Activated T-helper 1 cell treated with anti-CD3 and anti-CD28 coated beads, Interleukin-2, amount 50 U/mL, for 16 hours (primary cell): ENCODE results near the gene CLECL1.
"Not testable (repeated sequence)": the region's sequence is repeated elsewhere in the genome, so short reads cannot be mapped to it uniquely, and the experiment has no call there.

Experiments used
- DNase-seq, 2 donors: peaks; one replicate each; pipeline ENCODE4 v3.0.0-alpha.2; 2020; ENCODE audit warnings: low read depth in 1 of 2, low spot score in 1 of 2

The CLECL1 gene

DNA sequence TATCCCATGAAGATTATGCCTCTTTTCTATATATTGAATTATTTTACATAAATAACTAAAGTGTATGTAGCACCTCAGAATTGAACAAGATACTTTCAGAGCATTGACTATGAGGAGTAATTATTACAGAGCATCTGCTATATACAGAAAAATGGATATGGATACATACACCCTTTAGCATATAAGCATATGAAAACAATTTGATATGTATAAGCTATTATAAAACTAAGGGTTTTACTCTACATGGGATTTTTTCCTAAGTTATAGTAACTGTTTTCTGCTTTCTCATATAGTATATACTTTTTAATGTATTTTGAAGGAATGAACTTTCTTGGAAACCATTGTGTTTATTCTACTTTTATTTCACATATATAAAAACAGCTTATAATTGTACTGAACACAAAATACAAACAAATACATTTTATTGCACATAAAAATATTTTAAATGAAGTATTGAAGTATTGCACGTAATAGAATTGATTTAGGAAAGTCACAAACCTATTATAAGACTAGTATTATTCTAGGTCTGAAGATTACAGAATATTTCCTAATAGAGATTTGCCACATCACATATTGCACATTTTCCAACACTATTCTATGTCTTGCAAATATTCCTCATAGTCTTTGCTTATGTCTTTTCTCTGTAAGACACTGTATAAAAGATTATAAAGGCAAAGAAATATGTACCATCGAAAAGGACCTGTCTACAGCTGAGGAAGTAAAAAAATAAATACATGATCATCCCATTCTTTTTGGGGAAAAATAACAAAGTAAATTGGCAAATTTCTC lies 19.4 kb upstream of the CLECL1 start:
- no peak for DNase-seq

GRCh38 chr12:9751204-9752144 lies 18.6 kb upstream of the CLECL1 start:
- no peak for DNase-seq

- no peak for DNase-seq
Observed at GRCh38 chr12:9750276-9751203, 17.6 kb upstream of the CLECL1 start.

DNA sequence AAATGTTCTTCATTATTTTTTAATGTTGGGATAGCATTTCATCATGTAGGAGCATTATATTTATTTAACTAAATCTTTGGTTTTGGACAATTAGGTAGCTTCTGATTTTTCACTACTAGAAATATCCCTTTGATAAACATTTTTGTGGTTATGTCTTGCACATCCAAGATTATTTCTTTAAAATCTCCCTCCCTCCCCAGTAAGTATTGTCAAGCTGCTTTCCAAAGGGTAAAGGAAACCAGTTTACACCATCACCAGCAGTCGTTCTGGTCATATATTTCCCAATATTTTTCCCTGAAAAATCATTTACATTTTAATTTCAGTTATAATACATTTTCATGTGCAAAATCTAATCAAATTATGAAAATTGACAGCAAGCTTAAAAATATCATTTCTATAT lies 16.7 kb upstream of the CLECL1 start:
- DNase-seq = no peak

- no peak for DNase-seq
Observed at GRCh38 chr12:9745199-9745598, 12.3 kb upstream of the CLECL1 start.

GRCh38 chr12:9742661-9743060 lies 9.8 kb upstream of the CLECL1 start:
- no peak for DNase-seq

DNA sequence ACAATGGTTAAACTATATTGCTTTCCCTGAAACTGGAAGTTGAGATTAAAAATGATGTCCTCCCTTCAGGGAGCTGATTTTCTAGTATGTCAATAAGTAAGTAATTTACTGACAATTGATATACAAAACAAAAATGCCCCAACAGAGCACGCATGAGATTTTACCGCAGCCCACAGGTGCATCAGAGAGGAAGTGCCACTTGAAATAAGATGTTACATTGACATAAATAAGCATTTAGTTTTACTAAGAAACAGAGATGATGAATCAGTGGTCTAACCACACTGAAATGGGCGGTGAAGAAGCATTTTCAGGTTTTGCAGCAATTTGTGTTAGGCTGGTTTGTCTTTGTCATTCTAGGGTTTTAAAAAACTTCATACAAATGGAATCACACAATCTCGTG lies 8.8 kb upstream of the CLECL1 start:
- peak in 1 of 2 donors; percentile 61 for DNase-seq

DNA sequence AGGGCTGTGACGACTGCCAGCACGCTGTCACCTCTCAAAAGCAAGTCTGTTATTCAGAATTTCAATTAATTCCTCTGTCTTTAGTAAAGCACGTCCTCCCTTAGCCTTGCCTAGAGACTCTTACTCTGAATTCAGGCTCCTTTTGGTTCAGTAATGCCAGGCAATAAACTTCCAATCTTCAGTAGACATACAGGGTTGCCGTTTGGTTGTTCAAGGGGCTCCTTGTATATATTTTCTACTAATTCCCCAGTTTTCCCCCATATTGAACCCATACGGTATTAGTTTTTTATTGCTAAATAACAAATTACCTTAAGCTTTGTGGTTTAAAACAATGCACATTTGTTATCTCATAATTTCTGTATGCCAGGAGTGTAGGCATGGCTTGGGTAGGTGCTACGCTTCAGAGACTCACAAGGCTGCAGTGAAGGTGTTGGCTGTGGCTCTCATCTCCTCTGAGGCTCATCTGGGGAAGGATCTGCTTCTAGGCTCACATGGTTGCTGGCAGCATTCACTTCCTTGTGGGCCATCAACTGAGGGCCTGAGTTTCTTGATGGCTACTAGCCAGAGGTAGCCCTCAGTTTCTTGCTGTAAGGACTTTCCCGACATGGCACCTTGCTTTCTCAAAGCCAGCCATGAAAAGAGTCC lies 7.3 kb upstream of the CLECL1 start:
- DNase-seq = no peak

GRCh38 chr12:9739404-9740105 lies 6.7 kb upstream of the CLECL1 start:
- DNase-seq = not testable (repeated sequence)

GRCh38 chr12:9738905-9739304 lies 6.0 kb upstream of the CLECL1 start:
- not testable (repeated sequence) for DNase-seq

GRCh38 chr12:9736936-9737705 lies 4.2 kb upstream of the CLECL1 start:
- no peak for DNase-seq

- no peak for DNase-seq
Observed at GRCh38 chr12:9735601-9736000, 2.7 kb upstream of the CLECL1 start.

GRCh38 chr12:9731797-9732196 lies 1.1 kb downstream of the CLECL1 start:
- DNase-seq = no peak

- DNase-seq = no peak
Observed at GRCh38 chr12:9731393-9731792, 1.5 kb downstream of the CLECL1 start.

GRCh38 chr12:9730591-9730990 lies 2.3 kb downstream of the CLECL1 start:
- DNase-seq = no peak

DNA sequence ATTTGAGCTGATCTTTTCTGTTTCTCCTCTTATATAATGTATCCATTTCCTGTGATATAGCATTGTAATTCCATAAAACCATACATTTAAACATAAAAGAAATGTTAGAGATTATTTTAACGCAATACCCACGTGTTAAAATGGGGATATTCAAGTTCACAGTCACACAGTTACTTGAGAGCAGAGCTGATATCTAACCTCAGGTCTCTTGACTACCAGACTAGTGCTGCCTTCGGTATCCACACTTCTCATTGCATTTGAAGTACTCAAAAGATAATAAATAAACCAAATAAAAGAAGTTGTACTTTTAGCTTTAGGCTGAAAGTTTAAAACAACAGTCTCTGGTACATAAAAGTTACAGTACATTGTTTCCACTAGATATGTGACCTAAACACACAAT lies 2.9 kb downstream of the CLECL1 start:
- DNase-seq = no peak

GRCh38 chr12:9729082-9729481 lies 3.8 kb downstream of the CLECL1 start:
- no peak for DNase-seq

DNA sequence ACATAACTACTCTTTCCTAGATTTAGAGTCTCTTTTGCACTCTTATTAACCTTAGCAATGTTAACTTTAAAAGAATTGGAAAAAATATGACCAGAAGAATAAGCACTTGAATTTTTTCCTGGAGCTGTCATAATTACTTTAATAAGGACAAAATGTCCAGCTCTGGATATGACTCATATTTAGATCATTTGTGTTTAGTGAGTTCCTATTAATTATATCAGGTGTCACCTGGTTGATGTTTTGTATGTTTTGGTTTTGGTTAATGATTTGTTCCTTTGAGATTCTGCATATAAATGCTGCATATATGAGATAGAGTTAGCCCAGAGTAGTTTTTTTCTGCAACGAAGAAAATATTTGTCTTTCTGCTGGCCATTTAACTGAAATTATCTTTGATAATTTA lies 5.1 kb downstream of the CLECL1 start:
- DNase-seq = no peak

DNA sequence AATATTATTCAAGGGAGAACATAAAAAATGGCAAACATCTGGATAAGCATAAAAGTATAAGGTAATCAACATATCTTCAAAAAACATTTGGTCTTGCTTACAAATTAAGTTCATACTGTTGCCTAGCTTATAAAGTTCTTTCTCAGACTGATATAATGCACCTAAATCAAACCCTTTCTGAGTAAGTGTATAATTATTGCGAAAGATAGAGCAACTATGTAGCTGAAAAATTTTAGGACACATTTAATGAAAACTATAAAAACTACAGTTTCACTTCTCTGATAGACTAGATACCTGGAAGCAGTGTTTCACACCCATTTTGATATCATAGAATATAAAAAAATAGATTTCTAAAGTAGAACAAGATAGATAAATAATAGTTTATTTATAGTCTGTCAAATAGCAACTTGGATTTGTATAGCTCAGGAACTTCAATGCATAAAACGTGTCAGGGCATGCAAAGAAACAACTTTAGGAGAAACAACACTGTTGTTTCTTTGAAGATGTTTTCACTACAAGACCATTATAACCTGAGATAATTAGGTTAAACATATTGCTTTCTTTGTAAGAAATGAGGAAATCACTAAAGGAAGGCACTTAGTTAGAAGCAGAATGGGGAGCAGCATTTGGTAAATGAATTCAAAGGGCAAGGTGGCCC lies 7.6 kb downstream of the CLECL1 start:
- no peak for DNase-seq
